GM18858 (cell line): ENCODE data around the gene HIGD1C.

Experiments used
- ATAC-seq: cut with Tn5 transposase; IDR thresholded peaks from one replicate; pipeline ENCODE4 v1.9.1; 2021; ENCODE audit not compliant: unreplicated experiment

The HIGD1C gene

GRCh38 chr12:50981319-50982239 is 29.2 kb downstream of the HIGD1C start:
- ATAC-seq, result no peak

DNA sequence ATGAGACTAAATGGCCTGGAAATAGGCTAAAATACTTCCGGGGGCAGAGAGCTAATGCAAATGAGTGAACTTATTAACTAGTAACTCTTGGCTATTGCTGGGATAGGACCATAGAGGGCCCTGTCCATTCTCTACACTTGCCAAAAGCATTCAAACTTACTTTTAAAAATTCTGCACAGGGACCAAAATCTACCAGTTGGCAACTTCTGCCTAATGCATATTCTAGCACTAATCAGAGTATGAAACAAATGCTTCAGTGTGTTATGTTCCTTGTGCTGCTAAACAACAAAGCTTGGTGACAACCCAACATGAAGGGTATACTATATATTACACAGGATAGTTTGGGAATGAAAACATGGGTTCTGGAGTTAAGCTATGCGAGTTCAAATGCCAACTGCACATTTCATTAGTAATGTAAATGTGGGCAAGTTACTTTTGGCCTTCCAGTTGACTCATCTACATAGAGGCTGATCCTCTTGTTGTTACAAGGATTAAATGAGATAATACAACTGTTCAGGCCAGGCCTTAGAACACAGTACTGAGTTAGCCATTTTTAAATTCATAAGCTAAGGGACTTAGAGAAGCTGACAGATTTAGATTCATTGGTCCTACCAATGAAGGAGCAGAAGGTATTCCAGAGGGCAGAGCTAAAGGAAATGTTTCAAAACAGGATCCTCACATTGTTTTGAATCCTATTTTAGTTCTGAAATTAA is 32.4 kb downstream of the HIGD1C start:
- no peak for ATAC-seq

GRCh38 chr12:50985322-50985721 is 33.0 kb downstream of the HIGD1C start:
- ATAC-seq, result no peak

GRCh38 chr12:50986966-50987737 is 34.8 kb downstream of the HIGD1C start:
- no peak for ATAC-seq

DNA sequence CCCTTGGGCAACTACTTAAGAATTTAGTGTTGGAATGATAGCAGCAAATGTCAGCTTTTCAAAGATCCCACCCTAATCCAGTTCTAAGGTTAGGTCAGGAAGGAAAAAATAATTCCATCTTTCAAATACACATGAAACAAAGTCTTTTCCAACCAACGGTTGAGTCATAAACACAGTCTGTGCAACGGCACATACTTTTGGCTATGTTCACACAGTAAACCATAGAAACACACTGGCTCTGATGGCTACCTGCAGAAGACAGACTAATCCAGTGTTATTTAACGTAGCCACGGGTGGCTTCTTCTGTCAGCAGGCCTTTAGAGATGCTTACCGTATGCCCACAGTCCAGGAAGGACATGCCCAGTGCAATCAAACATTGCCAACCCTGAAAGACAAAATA is 35.7 kb downstream of the HIGD1C start:
- ATAC-seq, result no peak

DNA sequence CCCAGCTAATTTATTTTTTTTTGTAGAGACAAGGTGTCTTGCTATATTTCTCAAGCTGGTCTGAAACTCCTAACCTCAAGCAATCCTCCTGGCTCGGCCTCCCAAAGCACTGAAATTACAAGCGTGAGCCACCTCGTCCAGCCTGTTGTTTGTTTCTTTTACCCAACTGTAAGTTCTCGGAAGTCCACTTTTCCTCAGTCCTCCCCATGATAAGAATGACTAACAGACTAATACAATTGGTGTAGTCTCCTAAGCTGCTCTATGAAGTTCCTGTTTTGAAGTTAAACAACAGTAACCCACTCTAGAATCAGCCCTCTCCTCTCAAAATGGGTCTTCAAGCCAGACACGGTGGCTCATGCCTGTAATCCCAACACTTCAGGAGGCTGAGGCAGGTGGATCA is 36.5 kb downstream of the HIGD1C start:
- ATAC-seq, result no peak

DNA sequence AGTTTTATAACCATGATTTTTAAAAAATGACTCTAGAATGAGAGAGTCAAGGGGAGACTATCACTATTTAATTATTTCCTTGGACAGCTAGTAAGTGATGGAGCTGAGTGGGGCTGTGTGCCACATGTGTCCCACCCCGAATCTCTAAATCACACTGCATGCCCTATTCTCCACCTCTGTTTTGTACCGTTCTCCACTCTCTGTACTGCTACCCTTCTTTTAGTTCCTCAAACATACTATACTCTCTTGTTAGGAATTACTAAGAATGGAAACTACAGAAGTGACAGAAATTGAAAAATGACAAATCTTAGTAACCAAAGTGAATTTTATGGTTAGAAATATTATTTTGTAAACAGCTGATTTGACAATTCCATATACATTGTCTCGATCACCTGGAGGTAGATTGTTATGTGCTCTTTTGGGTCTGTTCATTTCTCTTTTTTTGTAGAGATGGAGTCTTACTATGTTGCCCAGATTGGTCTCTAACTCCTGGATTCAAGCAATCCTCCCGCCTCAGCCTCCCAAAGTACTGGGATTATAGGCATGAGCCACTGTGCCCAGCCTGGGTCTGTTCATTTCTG is 37.9 kb downstream of the HIGD1C start:
- no peak for ATAC-seq

DNA sequence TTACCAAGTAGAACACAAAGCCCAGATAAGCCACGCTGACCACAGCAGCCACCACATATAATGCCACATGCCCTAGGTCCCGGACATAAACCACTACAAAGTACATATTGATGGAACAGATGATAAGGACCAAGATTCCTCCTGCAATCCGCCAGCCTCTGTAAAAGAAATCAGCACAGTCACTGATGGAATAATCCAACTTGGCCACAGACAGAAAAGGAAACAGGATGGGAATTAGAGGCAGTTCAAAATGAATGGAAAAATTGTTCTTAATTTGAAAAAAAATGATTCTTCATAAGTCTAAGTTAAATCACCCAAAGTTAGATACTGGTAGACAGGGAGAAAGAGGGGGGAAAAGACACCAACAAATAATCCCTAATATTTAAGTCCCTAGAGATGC is 38.4 kb downstream of the HIGD1C start:
- ATAC-seq, result no peak

DNA sequence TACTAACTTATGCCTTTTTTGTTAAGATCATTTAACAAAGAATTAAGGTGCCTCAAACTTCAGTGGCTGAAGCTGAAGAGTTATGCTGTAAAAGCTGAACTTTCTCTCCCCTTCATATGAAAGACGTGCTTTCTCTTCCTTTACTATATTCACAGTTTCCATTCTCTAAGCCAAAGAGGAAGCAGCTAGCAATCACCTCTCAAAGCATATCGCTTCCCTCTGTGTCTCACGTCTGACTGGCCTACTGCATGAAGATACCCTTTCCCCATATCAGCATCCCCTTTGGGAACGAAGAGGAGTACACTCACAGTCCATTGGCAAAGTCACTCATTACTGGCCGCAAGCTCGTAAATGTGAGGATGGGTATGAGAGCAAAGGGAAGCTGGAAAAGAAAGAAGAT is 38.9 kb downstream of the HIGD1C start:
- ATAC-seq, result no peak

- ATAC-seq, result no peak
Observed at GRCh38 chr12:50992819-50993218, 40.5 kb downstream of the HIGD1C start.

- ATAC-seq, result no peak
Observed at GRCh38 chr12:50999093-50999492, 46.7 kb downstream of the HIGD1C start.

- ATAC-seq, result no peak
Observed at GRCh38 chr12:51000245-51000644, 47.9 kb downstream of the HIGD1C start.

DNA sequence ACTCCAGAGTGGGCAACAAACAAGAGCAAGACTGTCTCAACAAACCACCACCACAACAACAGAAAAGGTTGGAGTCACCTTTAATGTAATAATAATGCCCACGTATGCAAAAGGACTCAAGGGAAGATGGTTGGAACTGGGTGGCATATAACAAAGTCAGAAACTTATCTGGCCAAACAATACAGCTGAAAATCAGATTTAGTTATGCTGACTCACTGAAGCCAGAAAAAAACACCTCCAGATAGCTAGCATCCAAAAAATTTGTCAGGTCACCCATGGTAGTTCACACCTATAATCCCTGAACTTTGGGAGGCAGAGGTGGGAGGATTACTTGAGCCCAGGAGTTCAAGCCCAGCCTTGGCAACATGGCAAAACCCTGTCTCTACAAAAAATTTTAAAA is 49.5 kb downstream of the HIGD1C start:
- no peak for ATAC-seq

DNA sequence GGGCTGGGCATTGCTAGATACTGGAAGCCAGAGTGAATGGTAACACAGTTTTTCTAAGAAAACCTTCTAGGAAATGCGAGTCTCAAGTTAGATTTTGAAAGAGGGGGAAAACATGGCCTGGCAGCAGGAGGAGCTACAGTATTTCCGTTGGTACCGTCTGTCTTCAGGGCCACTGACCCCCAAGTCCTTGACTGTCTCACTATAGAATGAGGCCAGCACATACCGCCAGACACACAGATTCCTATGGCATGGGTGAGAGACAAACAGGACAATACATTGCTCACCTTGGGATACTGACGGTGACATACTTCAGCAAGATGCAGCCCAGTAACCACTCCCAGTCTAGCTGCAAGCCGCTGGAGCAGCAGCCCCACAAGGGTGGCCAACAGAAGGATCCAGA is 52.2 kb downstream of the HIGD1C start:
- no peak for ATAC-seq

GRCh38 chr12:51005030-51005429 is 52.7 kb downstream of the HIGD1C start:
- ATAC-seq, result no peak

DNA sequence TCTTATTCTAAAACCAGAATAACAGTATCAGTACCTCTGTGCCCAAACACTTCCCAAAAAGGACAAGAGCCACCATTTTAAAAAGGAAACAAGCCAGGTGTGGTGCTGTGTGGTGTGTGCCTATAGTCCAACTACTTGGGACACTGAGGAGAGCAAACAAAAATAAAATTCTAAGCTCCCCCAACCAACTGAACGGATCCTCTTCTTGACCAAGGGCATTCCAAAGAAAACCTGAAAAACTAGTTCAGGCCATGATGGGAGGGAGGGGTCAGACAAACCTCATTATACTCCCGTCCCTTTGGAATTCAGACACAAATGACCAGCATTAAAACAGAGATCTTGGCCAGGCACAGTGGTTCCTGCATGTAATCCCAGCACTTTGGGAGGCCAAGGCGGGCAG is 53.3 kb downstream of the HIGD1C start:
- ATAC-seq, result no peak

DNA sequence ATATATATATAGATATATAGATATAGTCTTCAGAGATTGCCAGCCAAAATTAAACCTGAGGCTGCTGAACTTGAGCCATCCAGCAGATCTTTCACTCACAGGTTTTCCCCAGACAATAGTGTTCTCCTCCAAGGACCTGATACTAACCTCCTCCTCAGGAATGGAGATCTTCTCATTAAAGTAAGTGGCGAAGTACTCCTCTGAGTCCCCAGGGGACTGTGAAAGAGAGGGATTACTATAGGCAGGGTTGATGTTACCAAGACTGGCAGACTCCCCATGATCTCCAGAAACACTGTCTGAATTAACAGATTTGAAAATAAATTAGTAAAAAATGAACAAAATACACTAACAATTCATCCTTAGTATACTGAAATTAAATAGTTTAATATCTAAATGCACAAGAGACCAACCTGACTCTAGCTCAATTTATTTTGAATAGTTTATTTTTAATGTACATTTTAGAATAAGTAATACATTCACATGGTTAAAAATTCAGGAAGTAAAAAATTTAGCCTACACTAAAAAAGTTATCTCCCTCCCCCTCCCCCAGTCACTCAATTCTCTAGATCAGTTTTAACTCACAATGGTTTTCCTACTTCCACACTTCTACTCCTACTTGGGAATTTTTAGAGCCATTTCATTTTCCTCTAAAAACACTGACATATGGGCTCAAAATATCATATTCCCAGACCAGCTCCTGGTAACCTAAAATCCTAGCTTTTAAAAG is 56.1 kb downstream of the HIGD1C start:
- ATAC-seq, result no peak

GRCh38 chr12:51009056-51009440 is 56.7 kb downstream of the HIGD1C start:
- no peak for ATAC-seq

DNA sequence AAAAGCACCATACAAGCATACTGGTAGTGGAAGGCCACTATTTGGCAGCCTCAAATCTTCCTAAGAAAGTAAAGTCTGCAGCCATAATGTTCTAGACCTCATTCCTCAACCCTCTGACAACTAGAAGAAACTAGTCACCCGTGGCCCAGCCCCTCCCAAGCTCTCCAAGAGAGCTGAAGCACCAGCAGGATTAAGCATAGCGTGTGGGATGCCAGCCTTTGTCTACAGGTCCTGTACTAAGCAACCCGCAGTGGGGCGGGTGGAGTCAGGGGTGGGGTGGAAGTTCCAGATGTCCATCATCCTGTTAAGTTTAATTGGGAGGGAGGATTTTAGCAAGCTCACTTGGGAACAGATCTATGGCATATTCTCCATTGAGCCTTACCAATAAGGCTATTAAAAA is 59.6 kb downstream of the HIGD1C start:
- no peak for ATAC-seq

GRCh38 chr12:51012570-51013236 is 60.4 kb downstream of the HIGD1C start:
- ATAC-seq, result no peak
